ENCODE results near the gene GLIS1.

DNA sequence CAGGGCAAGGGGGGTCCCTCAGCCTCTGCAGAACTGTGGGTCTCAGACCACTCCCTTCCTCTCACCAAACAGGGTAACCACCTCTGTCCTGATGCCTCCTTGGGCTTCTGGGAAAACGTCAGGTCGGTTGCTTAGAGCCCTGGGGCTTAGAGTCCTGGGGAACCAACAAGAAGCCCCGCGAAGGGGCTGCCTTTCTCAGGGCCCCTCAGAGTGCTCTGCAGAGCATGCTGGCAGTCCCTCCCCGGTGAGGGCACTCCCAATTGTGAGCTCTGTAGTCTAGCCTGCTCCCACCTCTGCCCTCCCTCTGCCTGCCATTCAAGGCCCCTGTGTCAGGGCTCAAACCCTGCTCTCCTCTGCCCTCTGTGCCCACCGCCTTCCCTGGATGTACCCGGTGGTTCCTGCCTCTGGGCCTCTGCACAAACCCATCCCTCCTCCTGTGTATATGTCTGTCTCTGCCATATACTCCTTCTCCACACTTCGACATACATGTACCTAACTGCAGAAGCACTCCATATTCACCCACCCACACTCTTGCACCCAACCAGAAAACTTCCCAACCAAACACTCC lies 187.5 kb downstream of the GLIS1 start:
- TF ChIP-seq, protein P1, sequence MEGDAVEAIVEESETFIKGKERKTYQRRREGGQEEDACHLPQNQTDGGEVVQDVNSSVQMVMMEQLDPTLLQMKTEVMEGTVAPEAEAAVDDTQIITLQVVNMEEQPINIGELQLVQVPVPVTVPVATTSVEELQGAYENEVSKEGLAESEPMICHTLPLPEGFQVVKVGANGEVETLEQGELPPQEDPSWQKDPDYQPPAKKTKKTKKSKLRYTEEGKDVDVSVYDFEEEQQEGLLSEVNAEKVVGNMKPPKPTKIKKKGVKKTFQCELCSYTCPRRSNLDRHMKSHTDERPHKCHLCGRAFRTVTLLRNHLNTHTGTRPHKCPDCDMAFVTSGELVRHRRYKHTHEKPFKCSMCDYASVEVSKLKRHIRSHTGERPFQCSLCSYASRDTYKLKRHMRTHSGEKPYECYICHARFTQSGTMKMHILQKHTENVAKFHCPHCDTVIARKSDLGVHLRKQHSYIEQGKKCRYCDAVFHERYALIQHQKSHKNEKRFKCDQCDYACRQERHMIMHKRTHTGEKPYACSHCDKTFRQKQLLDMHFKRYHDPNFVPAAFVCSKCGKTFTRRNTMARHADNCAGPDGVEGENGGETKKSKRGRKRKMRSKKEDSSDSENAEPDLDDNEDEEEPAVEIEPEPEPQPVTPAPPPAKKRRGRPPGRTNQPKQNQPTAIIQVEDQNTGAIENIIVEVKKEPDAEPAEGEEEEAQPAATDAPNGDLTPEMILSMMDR (IDR thresholded peaks at IDR 0.05), result no peak
- TF ChIP-seq POLR2A (IDR thresholded peaks at IDR 0.05), result no peak

Data from heart left ventricle (tissue), 13 donors.